Measurements from ENCODE around the gene KDM3B.

DNA sequence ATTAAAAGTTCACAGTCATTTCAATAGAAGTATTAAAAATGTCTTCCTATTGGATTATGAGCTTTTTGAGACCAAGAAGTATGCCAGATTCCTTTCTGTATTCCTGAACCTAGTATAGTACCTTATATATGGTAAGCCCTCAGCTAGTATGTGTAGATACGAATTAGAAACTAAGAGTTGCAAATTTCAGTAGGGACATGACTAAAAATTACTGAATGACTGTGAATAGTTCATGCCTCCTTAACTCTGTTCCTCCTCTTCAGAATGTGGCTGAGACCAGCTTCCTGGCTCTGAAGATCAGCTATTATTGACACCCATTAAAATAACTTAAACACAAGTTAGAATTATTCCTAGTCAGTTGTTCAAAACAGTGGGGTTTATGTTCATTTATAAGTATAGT lies 19.7 kb downstream of the KDM3B start:
- TF ChIP-seq, protein P1, sequence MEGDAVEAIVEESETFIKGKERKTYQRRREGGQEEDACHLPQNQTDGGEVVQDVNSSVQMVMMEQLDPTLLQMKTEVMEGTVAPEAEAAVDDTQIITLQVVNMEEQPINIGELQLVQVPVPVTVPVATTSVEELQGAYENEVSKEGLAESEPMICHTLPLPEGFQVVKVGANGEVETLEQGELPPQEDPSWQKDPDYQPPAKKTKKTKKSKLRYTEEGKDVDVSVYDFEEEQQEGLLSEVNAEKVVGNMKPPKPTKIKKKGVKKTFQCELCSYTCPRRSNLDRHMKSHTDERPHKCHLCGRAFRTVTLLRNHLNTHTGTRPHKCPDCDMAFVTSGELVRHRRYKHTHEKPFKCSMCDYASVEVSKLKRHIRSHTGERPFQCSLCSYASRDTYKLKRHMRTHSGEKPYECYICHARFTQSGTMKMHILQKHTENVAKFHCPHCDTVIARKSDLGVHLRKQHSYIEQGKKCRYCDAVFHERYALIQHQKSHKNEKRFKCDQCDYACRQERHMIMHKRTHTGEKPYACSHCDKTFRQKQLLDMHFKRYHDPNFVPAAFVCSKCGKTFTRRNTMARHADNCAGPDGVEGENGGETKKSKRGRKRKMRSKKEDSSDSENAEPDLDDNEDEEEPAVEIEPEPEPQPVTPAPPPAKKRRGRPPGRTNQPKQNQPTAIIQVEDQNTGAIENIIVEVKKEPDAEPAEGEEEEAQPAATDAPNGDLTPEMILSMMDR (IDR thresholded peaks at IDR 0.05) = no peak
- TF ChIP-seq POLR2A (IDR thresholded peaks at IDR 0.05) (no peak), POLR2AphosphoS5 (IDR thresholded peaks at IDR 0.05) (no peak)

Measured in transverse colon (tissue), 4 donors.